GM12801 (cell line): ENCODE results near the gene GABBR2.
A peak's percentile ranks its signal among the peaks of the same experiment; 100 is the strongest.

Experiments used
- CTCF ChIP-seq: IDR thresholded peaks from one replicate; pipeline ENCODE4 v1.5.1; 2011; ENCODE audit warnings: control low read depth; ENCODE audit not compliant: insufficient read length; ENCODE audit errors: extremely low read depth

The GABBR2 gene

GRCh38 chr9:98276907-98277469, 431.7 kb downstream of the GABBR2 start:
- TF ChIP-seq CTCF, result no peak

DNA sequence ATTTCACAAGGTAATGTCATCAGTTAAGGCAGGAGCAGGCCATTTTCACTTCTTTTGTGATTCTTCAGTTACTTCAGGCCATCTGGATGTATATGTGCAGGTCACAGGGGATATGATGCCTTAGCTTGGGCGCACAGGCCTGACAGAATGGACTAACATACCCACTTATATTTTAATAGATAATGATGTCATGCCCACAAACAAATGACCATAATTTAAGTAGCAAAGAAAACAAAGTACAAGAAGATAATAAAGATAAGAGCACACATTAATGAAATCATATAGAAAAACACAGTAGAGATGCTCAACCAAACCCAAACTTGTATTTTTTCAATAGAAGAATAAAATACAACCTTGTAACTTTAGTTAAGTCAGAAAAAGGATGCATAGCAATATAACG, 433.6 kb downstream of the GABBR2 start:
- TF ChIP-seq CTCF, result no peak

- TF ChIP-seq CTCF, result no peak
Measured at GRCh38 chr9:98272083-98272482, 436.7 kb downstream of the GABBR2 start.

- no peak for TF ChIP-seq CTCF
Measured at GRCh38 chr9:98271479-98271878, 437.3 kb downstream of the GABBR2 start.

DNA sequence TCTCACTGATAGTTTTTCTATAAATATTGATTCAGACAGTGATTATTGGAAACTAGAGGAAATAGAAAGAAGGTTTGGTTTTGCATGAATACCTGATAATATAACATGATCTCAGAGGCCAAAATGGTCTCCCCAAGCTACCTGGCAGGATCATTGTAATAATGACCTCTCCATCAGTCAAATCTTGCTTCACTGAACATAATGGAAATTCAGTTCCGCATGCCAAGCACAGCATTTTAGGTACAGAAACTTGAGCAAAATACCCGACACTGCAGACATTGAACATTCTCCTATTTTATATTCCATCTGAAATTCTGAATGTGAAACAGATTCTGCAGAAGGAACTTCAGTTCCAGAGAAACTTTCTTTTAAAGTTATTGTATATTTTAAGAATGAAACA, 444.2 kb downstream of the GABBR2 start:
- TF ChIP-seq CTCF, result no peak

GRCh38 chr9:98263482-98264357, 445.0 kb downstream of the GABBR2 start:
- peak; percentile 89 for TF ChIP-seq CTCF

DNA sequence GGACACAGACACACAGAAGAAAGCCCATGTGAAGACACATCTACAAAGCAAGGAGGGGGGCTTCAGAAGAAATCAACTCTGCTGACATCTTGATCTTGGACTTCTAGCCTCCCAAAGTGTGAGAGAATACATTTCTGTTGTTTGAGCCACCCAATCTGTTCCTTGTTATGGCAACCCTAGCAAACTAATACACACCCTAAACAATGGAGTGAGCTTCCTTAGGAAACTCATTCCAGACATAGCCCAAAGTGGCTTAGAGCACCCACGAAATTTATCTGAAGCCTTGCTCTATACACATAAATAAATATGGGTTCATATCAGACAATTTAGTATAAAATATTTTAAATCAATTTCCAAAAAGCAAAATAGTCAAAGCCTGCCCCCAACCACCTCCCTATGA, 445.7 kb downstream of the GABBR2 start:
- TF ChIP-seq CTCF, result no peak
